Endothelial cell of umbilical vein (primary cell): Measurements from ENCODE around the gene FANCG. TPM values are rescaled to one million over a fixed set of nuclear protein-coding genes. Genes with fewer than 3 reads are reported as not detected.

Experiments
- BruUV-seq: library from RNA; stranded (reverse); fragments of 400-500 nt; replicated peaks from 2 replicates; lab custom pipeline; 2021; lab: Mats Ljungman, UMichigan
- CTCF ChIA-PET: fragments of 300-600, 350-600 bp; sonication (Branson Sonifier 250); formaldehyde crosslinking; loops from one replicate; lab custom pipeline; 2021; ENCODE audit warnings: antibody characterized with exemption, inconsistent platforms; lab: Charles Lee
- POLR2A ChIA-PET: fragments of 300-600, 350-600 bp; sonication (Branson Sonifier 250); formaldehyde crosslinking; loops from one replicate; lab custom pipeline; 2021; ENCODE audit warnings: antibody characterized with exemption, inconsistent platforms; lab: Charles Lee
- DNase-seq: peaks from one replicate; pipeline ENCODE4 v3.0.0-alpha.2; 2011; ENCODE audit warnings: low read depth, low spot score
- FAIRE-seq: peaks from 2 replicates; lab custom pipeline; 2011; peaks lifted over from hg19 to GRCh38; lab: Jason Lieb, UNC
- H2AFZ ChIP-seq: 2 replicates; pipeline ENCODE4 v1.6.0; 2012; ENCODE audit warnings: low read depth, low read length, control low read depth, inconsistent platforms
- H3K27ac ChIP-seq: 2 replicates; pipeline ENCODE4 v1.5.1; 2011; ENCODE audit warnings: low read depth, mild to moderate bottlenecking, control low read depth, low read length, moderate library complexity; ENCODE audit not compliant: insufficient read depth
- H3K27me3 ChIP-seq, 2 experiments: 2 replicates each; pipeline versions ENCODE4 v1.6.0 to v1.6.1; 2011; ENCODE audit warnings: low read length in 2 of 2, mixed read lengths in 1 of 2; ENCODE audit not compliant: control insufficient read depth in 2 of 2, insufficient read depth in 2 of 2
- H3K36me3 ChIP-seq, 2 experiments: 2 replicates in 1 of 2; 3 replicates in 1 of 2; pipeline ENCODE4 v1.5.1; 2011; ENCODE audit warnings: low read length in 2 of 2, mild to moderate bottlenecking in 1 of 2, moderate library complexity in 1 of 2; ENCODE audit not compliant: control insufficient read depth in 2 of 2, insufficient read depth in 2 of 2; ENCODE audit errors: extremely low read depth in 1 of 2
- H3K4me1 ChIP-seq: 3 replicates; pipeline ENCODE4 v1.5.1; 2011; ENCODE audit warnings: mild to moderate bottlenecking, low read length; ENCODE audit not compliant: control insufficient read depth, insufficient read depth; ENCODE audit errors: extremely low read depth
- H3K4me2 ChIP-seq: 2 replicates; pipeline ENCODE4 v1.6.1; 2011; ENCODE audit warnings: low read length, control low read depth, mixed read lengths; ENCODE audit not compliant: insufficient read depth
- H3K4me3 ChIP-seq, 3 experiments: fragments of 200-600 bp in 1 of 3; sonication (generic), shearing (Covaris generic) in 1 of 3; replicated peaks in 1 of 3; 2 replicates each; pipeline ENCODE4 v1.5.1; 2011 to 2016; ENCODE audit warnings: control low read depth in 3 of 3, low read length in 3 of 3, mild to moderate bottlenecking in 2 of 3, inconsistent platforms in 1 of 3, low read depth in 1 of 3, moderate library complexity in 1 of 3; ENCODE audit not compliant: insufficient read depth in 1 of 3
- H3K79me2 ChIP-seq: 2 replicates; pipeline ENCODE4 v1.6.0; 2012; ENCODE audit warnings: low read length, inconsistent platforms; ENCODE audit not compliant: control insufficient read depth, insufficient read depth
- H3K9ac ChIP-seq: replicated peaks from 2 replicates; pipeline ENCODE3; 2011; ENCODE audit warnings: low read length, control low read depth; ENCODE audit not compliant: insufficient read depth; ENCODE audit errors: extremely low read depth
- H3K9me1 ChIP-seq: replicated peaks from 3 replicates; pipeline ENCODE4 v1.6.0; 2011; ENCODE audit warnings: mild to moderate bottlenecking, low read length; ENCODE audit not compliant: control insufficient read depth, insufficient read depth; ENCODE audit errors: extremely low read depth
- H3K9me3 ChIP-seq: replicated peaks from 2 replicates; pipeline ENCODE4 v1.5.1; 2012; ENCODE audit warnings: low read length, inconsistent platforms; ENCODE audit not compliant: control insufficient read depth, insufficient read depth
- H4K20me1 ChIP-seq: replicated peaks from 2 replicates; pipeline ENCODE3; 2011; ENCODE audit warnings: mild to moderate bottlenecking, low read length; ENCODE audit not compliant: control insufficient read depth, insufficient read depth; ENCODE audit errors: extremely low read depth
- CTCF ChIP-seq, 2 donors: IDR thresholded peaks; 1 replicate in 1 of 2; 2 replicates in 1 of 2; pipeline ENCODE4 v1.5.1; 2011; ENCODE audit warnings: low read length in 2 of 2, mild to moderate bottlenecking in 2 of 2, moderate library complexity in 2 of 2, control low read depth in 1 of 2, inconsistent platforms in 1 of 2, low read depth in 1 of 2; ENCODE audit not compliant: insufficient read depth in 1 of 2; ENCODE audit errors: extremely low read depth in 1 of 2
- GATA2 ChIP-seq: IDR thresholded peaks from 2 replicates; pipeline ENCODE4 v1.7.0; 2011; ENCODE audit warnings: low read depth, mild to moderate bottlenecking, moderate library complexity, mixed read lengths, low read length; ENCODE audit not compliant: insufficient read length, insufficient read depth
- JUN ChIP-seq: IDR thresholded peaks from 2 replicates; pipeline ENCODE4 v1.6.1; 2011; ENCODE audit warnings: borderline replicate concordance, low read depth; ENCODE audit not compliant: insufficient read length, insufficient read depth
- MAX ChIP-seq: IDR thresholded peaks from 2 replicates; pipeline ENCODE4 v1.6.1; 2011; ENCODE audit not compliant: insufficient read depth, insufficient read length
- MYC ChIP-seq: IDR thresholded peaks from one replicate; pipeline ENCODE4 v1.6.1; 2011; ENCODE audit warnings: mild to moderate bottlenecking, low read depth, low read length
- POLR2A ChIP-seq: IDR thresholded peaks from 2 replicates; pipeline ENCODE4 v1.6.1; 2012; ENCODE audit warnings: low read depth, mild to moderate bottlenecking, control low read depth, low read length
- POLR2AphosphoS5 ChIP-seq: IDR thresholded peaks from 2 replicates; pipeline ENCODE4 v1.6.1; 2012; ENCODE audit warnings: low read depth, mild to moderate bottlenecking, control low read depth, low read length, moderate library complexity; ENCODE audit not compliant: insufficient read depth
- dilution Hi-C: fragments of 300-500 bp; cut with MboI; formaldehyde crosslinking; loops from one replicate; pipeline ENCODE4 v1.15.0; 2019; ENCODE audit warnings: low sequenced_read_pairs; ENCODE audit not compliant: extremely low pct_ligation_motif_present
- intact Hi-C: fragments of 100-400 bp; cut with micrococcal nuclease; formaldehyde crosslinking; loops from one replicate; pipeline ENCODE4 v1.10.0; 2022
- polyA plus RNA-seq, 4 experiments: library from polyadenylated mRNA; depleted of rRNA in 3 of 4; stranded (reverse) in 3 of 4; unstranded in 1 of 4; fragments of >200 nt; gene quantifications; 2 replicates each; pipeline versions ENCODE4 v1.2.1 to v1.2.3, GENCODE V29; 2011 to 2012; ENCODE audit warnings: missing spikeins in 1 of 4
- total RNA-seq: library from RNA; stranded (reverse); gene quantifications from 2 replicates; pipeline ENCODE4 v1.2.3, GENCODE V29; 2021

Gene FANCG
- total and polyA plus RNA-seq, 2 donors (not counting 3 experiments of a cell fraction or from before 2014, with no cell fraction given), result 31.6 to 58.0 TPM

GRCh38 chr9:35074141-35074540 lies 5.6 kb downstream of the FANCG start:
- Histone ChIP-seq H4K20me1 (peaks cover 6% of the 10 kb centered on the region), H3K79me2 (peaks cover 53% of the 10 kb centered on the region), H3K36me3 (peaks cover 0 to 9% of the 10 kb centered on the region in 2 experiments), H3K9me1 (no peaks in the 10 kb centered on the region), H3K4me1 (peaks cover 32% of the 10 kb centered on the region), H3K27ac (no peak overlapping the region), H3K9me3 (no peaks in the 10 kb centered on the region), H3K4me3 (no peak overlapping the region), H3K4me2 (no peak overlapping the region), H3K27me3 (no peaks in the 10 kb centered on the region), H2AFZ (no peak overlapping the region), H3K9ac (no peak overlapping the region)
- intact Hi-C loops (no loop called here), dilution Hi-C loops (no loop called here)
- no peak for TF ChIP-seq GATA2
- TF ChIP-seq MYC, result no peak
- no peak for TF ChIP-seq POLR2AphosphoS5
- no peak for TF ChIP-seq JUN
- no peak for TF ChIP-seq POLR2A
- ChIA-PET CTCF (no interaction called here), POLR2A (no interaction called here)
- FAIRE-seq, result no peak
- DNase-seq, result no peak
- BruUV-seq, result no TSS peak

- H3K27me3 ChIP-seq, result no peaks in the 10 kb centered on the region
- TF ChIP-seq GATA2 (no peak), POLR2AphosphoS5 (no peak), MAX (no peak), JUN (no peak), CTCF (IDR thresholded peaks at IDR 0.05; ENCODE audit: extremely low read depth in 1 of 2, insufficient read depth in 1 of 2, low read depth in 1 of 2, low read length in 2 of 2) (no peak), MYC (no peak)
- ChIA-PET CTCF (no interaction called here), POLR2A (no interaction called here)
- H3K9me1 ChIP-seq, result no peaks in the 10 kb centered on the region
- peak overlapping the region; percentile 41 for H3K4me2 ChIP-seq
- FAIRE-seq, result no peak
- H3K27ac ChIP-seq, result peak overlapping the region; percentile 35
- no peaks in the 10 kb centered on the region for H3K9me3 ChIP-seq
- peaks cover 10% of the 10 kb centered on the region for H4K20me1 ChIP-seq
- H2AFZ ChIP-seq, result no peak overlapping the region
- H3K79me2 ChIP-seq, result peaks cover 53% of the 10 kb centered on the region
- no TSS peak for BruUV-seq
- H3K4me3 ChIP-seq, result no peak overlapping the region
- intact Hi-C loops, result no loop called here
- H3K4me1 ChIP-seq, result peaks cover 30% of the 10 kb centered on the region
- H3K9ac ChIP-seq, result no peak overlapping the region
- H3K36me3 ChIP-seq, result peaks cover 2 to 9% of the 10 kb centered on the region in 2 experiments
- dilution Hi-C loops, result no loop called here
- DNase-seq, result no peak
These were observed 6.5 kb downstream of the FANCG start for GRCh38 chr9:35073279-35073612.
